HepG2 (cell line): ENCODE results near the gene UGT2B15. TPM values are rescaled to one million over a fixed set of nuclear protein-coding genes. Genes with fewer than 3 reads are reported as not detected.

Experiments
- ATAC-seq: fragments of 200-7000 bp; cut with Tn5 transposase; 3 replicates; pipeline ENCODE4 v1.9.1; 2020; ENCODE audit warnings: mild to moderate bottlenecking, moderate library complexity
- BruUV-seq: library from RNA; stranded (reverse); fragments of 400-500 nt; replicated peaks from 2 replicates; lab custom pipeline; 2021; lab: Mats Ljungman, UMichigan
- CTCF ChIA-PET: fragments of 300-600 bp; formaldehyde crosslinking; extraction: SDS; loops from one replicate; lab custom pipeline; 2021; ENCODE audit warnings: low total read pairs, inconsistent platforms, low intra/inter-chr PET ratio; lab: Yijun Ruan, JAX
- POLR2A ChIA-PET: fragments of 350-600 bp; sonication (Branson Sonifier 250); formaldehyde crosslinking; loops from one replicate; lab custom pipeline; 2020; ENCODE audit warnings: antibody characterized with exemption, inconsistent platforms; lab: Yijun Ruan, JAX
- DNase-seq: peaks from one replicate; pipeline ENCODE4 v3.0.0-alpha.2; 2015; ENCODE audit warnings: low spot score
- FAIRE-seq: peaks from 3 replicates; lab custom pipeline; 2011; peaks lifted over from hg19 to GRCh38; lab: Jason Lieb, UNC
- H2AFZ ChIP-seq: one replicate; pipeline ENCODE4 v1.6.1; 2011; ENCODE audit warnings: low read length, inconsistent platforms
- H3K27ac ChIP-seq: fragments of 300-600 bp; 3 replicates; pipeline ENCODE4 v1.8.0; 2011; ENCODE audit warnings: mixed run types, mild to moderate bottlenecking, mixed read lengths, low read length, inconsistent platforms; ENCODE audit not compliant: insufficient read depth; ENCODE audit errors: extremely low read length
- H3K27me3 ChIP-seq, 2 experiments: fragments of 200-600 bp in 1 of 2; 2 replicates in 1 of 2; 3 replicates in 1 of 2; pipeline versions ENCODE4 v1.6.0 to v1.8.0; 2011; ENCODE audit warnings: low read length in 2 of 2, mild to moderate bottlenecking in 2 of 2, moderate library complexity in 2 of 2, inconsistent platforms in 1 of 2; ENCODE audit not compliant: insufficient read depth in 2 of 2, control insufficient read depth in 1 of 2
- H3K36me3 ChIP-seq, 2 experiments: fragments of 200-600 bp in 1 of 2; replicated peaks in 1 of 2; 2 replicates in 1 of 2; 3 replicates in 1 of 2; pipeline versions ENCODE4 v1.5.1 to v1.8.0; 2011; ENCODE audit warnings: low read length in 2 of 2, inconsistent platforms in 1 of 2; ENCODE audit not compliant: insufficient read depth in 2 of 2, control insufficient read depth in 1 of 2
- H3K4me1 ChIP-seq: 2 replicates; pipeline ENCODE4 v1.5.1; 2012; ENCODE audit warnings: low read length, inconsistent platforms; ENCODE audit not compliant: insufficient read depth
- H3K4me2 ChIP-seq: 2 replicates; pipeline ENCODE4 v1.6.0; 2011; ENCODE audit warnings: low read depth, low read length, inconsistent platforms
- H3K4me3 ChIP-seq, 3 experiments: fragments of 200-600 bp in 1 of 3; sonication (generic), shearing (Covaris generic) in 1 of 3; replicated peaks in 1 of 3; 2 replicates each; pipeline ENCODE4 v1.5.1; 2011 to 2016; ENCODE audit warnings: low read length in 3 of 3, inconsistent platforms in 2 of 3, low read depth in 2 of 3, mild to moderate bottlenecking in 2 of 3, control low read depth in 1 of 3, mixed read lengths in 1 of 3; ENCODE audit not compliant: insufficient read depth in 1 of 3
- H3K79me2 ChIP-seq: one replicate; pipeline ENCODE4 v1.6.1; 2011; ENCODE audit warnings: low read length, inconsistent platforms; ENCODE audit not compliant: insufficient read depth
- H3K9ac ChIP-seq: 2 replicates; pipeline ENCODE4 v1.6.0; 2011; ENCODE audit warnings: mild to moderate bottlenecking, low read depth, low read length, inconsistent platforms; ENCODE audit not compliant: insufficient read depth
- H3K9me3 ChIP-seq: 2 replicates; pipeline ENCODE4 v1.5.1; 2012; ENCODE audit warnings: mild to moderate bottlenecking, low read length
- H4K20me1 ChIP-seq: 2 replicates; pipeline ENCODE4 v1.6.0; 2011; ENCODE audit warnings: inconsistent platforms, mild to moderate bottlenecking, low read length, moderate library complexity; ENCODE audit not compliant: insufficient read depth
- BCLAF1 ChIP-seq: fragments of 450-650 bp; IDR thresholded peaks from 2 replicates; pipeline ENCODE4 v1.6.1; 2017; ENCODE audit warnings: mild to moderate bottlenecking
- CENPX ChIP-seq: sonication (generic); formaldehyde crosslinking; IDR thresholded peaks from 2 replicates; pipeline ENCODE4 v1.9.0; 2021; ENCODE audit warnings: mild to moderate bottlenecking, missing genetic modification reagents, moderate library complexity
- IRF2 ChIP-seq: IDR thresholded peaks from 2 replicates; pipeline ENCODE4 v1.6.1; 2018; ENCODE audit warnings: missing genetic modification reagents, missing compliant biosample characterization
- MLLT10 ChIP-seq: sonication (generic); formaldehyde crosslinking; IDR thresholded peaks from 2 replicates; pipeline ENCODE4 v1.4.0; 2020; ENCODE audit warnings: missing genetic modification reagents
- UBTF ChIP-seq: sonication (generic); formaldehyde crosslinking; IDR thresholded peaks from 2 replicates; pipeline ENCODE4 v1.4.0; 2020; ENCODE audit warnings: mild to moderate bottlenecking, missing genetic modification reagents
- ZBTB1 ChIP-seq: sonication (generic); formaldehyde crosslinking; IDR thresholded peaks from 2 replicates; pipeline ENCODE4 v1.4.0; 2020; ENCODE audit warnings: missing genetic modification reagents, borderline replicate concordance
- ZFP1 ChIP-seq: IDR thresholded peaks from 2 replicates; pipeline ENCODE4 v1.6.1; 2016
- ZNF577 ChIP-seq: sonication (generic); formaldehyde crosslinking; IDR thresholded peaks from 2 replicates; pipeline ENCODE4 v1.4.0; 2020; ENCODE audit warnings: mild to moderate bottlenecking, low read depth, missing genetic modification reagents, borderline replicate concordance
- WGBS: methylation state at CpG from one replicate; pipeline ENCODE4 v1.1.6; 2017; ENCODE audit warnings: low lambda C conversion rate; 5-methylcytosine and 5-hydroxymethylcytosine counted together
- in situ Hi-C: cut with HindIII; loops from 2 replicates; pipeline ENCODE4 v1.10.0; 2017; ENCODE audit warnings: low pct_unique_long_range_greater_than_20kb; ENCODE audit not compliant: extremely low pct_ligation_motif_present
- intact Hi-C: fragments of 100-400 bp; cut with micrococcal nuclease; formaldehyde crosslinking; loops from one replicate; pipeline ENCODE4 v1.10.0; 2022; ENCODE audit not compliant: unreplicated experiment
- polyA plus RNA-seq, 8 experiments: library from polyadenylated mRNA; depleted of rRNA in 3 of 8; stranded (reverse) in 7 of 8; unstranded in 1 of 8; fragments of >200 nt; fragmentation: Illumina TruSeq in 4 of 8; extraction: Trizol in 4 of 8; gene quantifications; 2 replicates each; pipeline versions ENCODE4 v1.2.1 to v1.2.3, GENCODE V29; 2011 to 2016; ENCODE audit warnings: low read depth in 4 of 8, missing spikeins in 1 of 8, mixed read lengths in 1 of 8; ENCODE audit not compliant: insufficient read depth in 1 of 8
- total RNA-seq, 5 experiments: library from RNA; depleted of rRNA; stranded (reverse); fragments of >200 nt; fragmentation: Illumina TruSeq; extraction: Trizol; gene quantifications; 2 replicates each; pipeline ENCODE4 v1.2.3, GENCODE V29; 2016; ENCODE audit warnings: low read depth in 1 of 5

Gene UGT2B15
- total and polyA plus RNA-seq, 2 of the 13 experiments (the other 11 are each of a cell fraction or from before 2014, with no cell fraction given): 0.04 to 0.11 TPM

GRCh38 chr4:68712207-68712606, 41.8 kb upstream of the UGT2B15 start:
- Histone ChIP-seq H3K27ac (no peak overlapping the region), H3K4me3 (no peak overlapping the region), H3K9me3 (no peaks in the 10 kb centered on the region), H4K20me1 (no peaks in the 10 kb centered on the region), H3K27me3 (no peaks in the 10 kb centered on the region), H3K4me1 (0 out of 2 replicates have a peak, but pooled peaks cover 4% of the 10 kb centered on the region), H3K4me2 (no peak overlapping the region), H2AFZ (no peak overlapping the region), H3K9ac (no peak overlapping the region), H3K79me2 (no peaks in the 10 kb centered on the region), H3K36me3 (no peaks in the 10 kb centered on the region)
- BruUV-seq: no TSS peak
- DNase-seq: no peak
- ChIA-PET CTCF (no interaction called here), POLR2A (no interaction called here)
- intact Hi-C loops: no loop called here
- no peak for FAIRE-seq
- in situ Hi-C loops: no loop called here
- no peak for ATAC-seq
- 92% methylated on average over 3 of the region's 3 CpGs for WGBS
- TF ChIP-seq CENPX (no peak), MLLT10 (CRISPR knock-in tag) (no peak), ZFP1 (CRISPR knock-in tag) (no peak), IRF2 (CRISPR knock-in tag) (no peak), UBTF (no peak), BCLAF1 (no peak), ZNF577 (CRISPR knock-in tag) (no peak), ZBTB1 (no peak)
